ENCODE results near the gene OR5K2. TPM values are rescaled to one million over a fixed set of nuclear protein-coding genes. Genes with fewer than 3 reads are reported as not detected.

The OR5K2 gene
- total RNA-seq, 1 donor from 2014 or later: not detected

- H3K4me1 Mint-ChIP-seq: peaks cover 3% of the 10 kb centered on the region
- Histone ChIP-seq H3K27me3 (peaks cover 57% of the 10 kb centered on the region), H2AFZ (replicated peaks) (no peak overlapping the region), H3K36me3 (no peaks in the 10 kb centered on the region), H3F3A (ENCODE audit: low read depth) (no peaks in the 10 kb centered on the region), H3K9me3 (ENCODE audit: low read depth) (no peaks in the 10 kb centered on the region), H3K9ac (no peak overlapping the region), H3K4me3 (no peak overlapping the region), H3K79me2 (ENCODE audit: low read depth) (no peaks in the 10 kb centered on the region), H3K4me2 (no peak overlapping the region), H3K27ac (no peak overlapping the region), H3K4me1 (peaks cover 17% of the 10 kb centered on the region), H4K20me1 (ENCODE audit: low read depth) (peaks cover 4% of the 10 kb centered on the region)
- peaks cover 4% of the 10 kb centered on the region for H3K27me3 Mint-ChIP-seq (ENCODE audit: insufficient read depth, low read depth)
- H3K36me3 Mint-ChIP-seq: no peaks in the 10 kb centered on the region
- DNase-seq (ENCODE audit: low spot score): no peak
- H3K9me3 Mint-ChIP-seq: no peaks in the 10 kb centered on the region
- no peak overlapping the region for H3K27ac Mint-ChIP-seq
- no peak for TF ChIP-seq EZH2 (IDR thresholded peaks at IDR 0.05)
- TF ChIP-seq CTCF (IDR thresholded peaks at IDR 0.05): no peak
- TF ChIP-seq EZH2phosphoT487 (IDR thresholded peaks at IDR 0.05): no peak
- no peak overlapping the region for H3K4me3 Mint-ChIP-seq
Measured at GRCh38 chr3:98529856-98530459, 32.5 kb downstream of the OR5K2 start.

- Mint-ChIP-seq H3K4me3 (no peak overlapping the region), H3K4me1 (peaks cover 3% of the 10 kb centered on the region), H3K27me3 (ENCODE audit: insufficient read depth, low read depth) (peaks cover 4% of the 10 kb centered on the region), H3K9me3 (no peaks in the 10 kb centered on the region), H3K36me3 (no peaks in the 10 kb centered on the region), H3K27ac (no peak overlapping the region)
- Histone ChIP-seq H3K27me3 (peaks cover 50% of the 10 kb centered on the region), H3K4me3 (no peak overlapping the region), H2AFZ (replicated peaks) (no peak overlapping the region), H3K79me2 (ENCODE audit: low read depth) (no peaks in the 10 kb centered on the region), H4K20me1 (ENCODE audit: low read depth) (peaks cover 4% of the 10 kb centered on the region), H3F3A (ENCODE audit: low read depth) (no peaks in the 10 kb centered on the region), H3K36me3 (no peaks in the 10 kb centered on the region), H3K9ac (no peak overlapping the region), H3K9me3 (ENCODE audit: low read depth) (no peaks in the 10 kb centered on the region), H3K4me1 (peaks cover 17% of the 10 kb centered on the region), H3K27ac (no peak overlapping the region), H3K4me2 (no peak overlapping the region)
- no peak for DNase-seq (ENCODE audit: low spot score)
- TF ChIP-seq CTCF (IDR thresholded peaks at IDR 0.05) (no peak), EZH2phosphoT487 (IDR thresholded peaks at IDR 0.05) (no peak), EZH2 (IDR thresholded peaks at IDR 0.05) (no peak)
Measured at GRCh38 chr3:98530676-98531075, 33.2 kb downstream of the OR5K2 start.

- Histone ChIP-seq H3K4me3 (no peak within 1 kb of the TSS), H3F3A (ENCODE audit: low read depth) (no peaks in the 10 kb centered on the region), H3K9me3 (ENCODE audit: low read depth) (no peaks in the 10 kb centered on the region), H3K9ac (no peak within 1 kb of the TSS), H3K4me1 (peaks cover 17% of the 10 kb centered on the region), H2AFZ (replicated peaks) (no peak within 1 kb of the TSS), H3K36me3 (no peaks in the 10 kb centered on the region), H3K4me2 (no peak within 1 kb of the TSS), H3K27me3 (peaks cover 41% of the 10 kb centered on the region), H3K27ac (no peak within 1 kb of the TSS), H3K79me2 (ENCODE audit: low read depth) (no peaks in the 10 kb centered on the region), H4K20me1 (ENCODE audit: low read depth) (peaks cover 4% of the 10 kb centered on the region)
- DNase-seq (ENCODE audit: low spot score): no peak
- TF ChIP-seq EZH2 (IDR thresholded peaks at IDR 0.05) (no peak), EZH2phosphoT487 (IDR thresholded peaks at IDR 0.05) (no peak), CTCF (IDR thresholded peaks at IDR 0.05) (no peak)
- Mint-ChIP-seq H3K4me1 (peaks cover 3% of the 10 kb centered on the region), H3K9me3 (no peaks in the 10 kb centered on the region), H3K27me3 (ENCODE audit: insufficient read depth, low read depth) (peaks cover 4% of the 10 kb centered on the region), H3K27ac (no peak within 1 kb of the TSS), H3K36me3 (no peaks in the 10 kb centered on the region), H3K4me3 (no peak within 1 kb of the TSS)
Measured at GRCh38 chr3:98531622-98532274, 34.3 kb downstream of the OR5K2 start, which contains the start of gene GPR15. TSS of gene GPR15 (plus strand) at chr3:98531978. CDS start at chr3:98532034, 56 bp downstream.

Measured in neural progenitor cell (in vitro differentiated cells).